ENCODE results near the gene TMEM141. TPM values are rescaled to one million over a fixed set of nuclear protein-coding genes. Genes with fewer than 3 reads are reported as not detected.

TMEM141 gene
- total and polyA plus RNA-seq, 10 of the 15 experiments (the other 5 are each of a cell fraction or from before 2014, with no cell fraction given), result 7.8 to 48.6 (median 34.4) TPM

DNA sequence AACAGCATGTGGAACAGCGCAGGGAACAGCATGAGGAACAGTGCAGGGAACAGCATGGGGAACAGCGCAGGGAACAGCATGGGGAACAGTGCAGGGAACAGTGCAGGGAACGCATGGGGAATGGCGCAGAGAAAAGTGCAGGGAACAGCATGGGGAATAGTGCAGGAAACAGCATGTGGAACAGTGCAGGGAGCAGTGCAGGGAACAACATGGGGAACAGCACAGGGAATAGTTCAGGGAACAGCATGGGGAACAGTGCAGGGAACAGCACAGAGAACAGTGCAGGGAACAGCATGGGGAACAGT, 35.1 kb upstream of the TMEM141 start (continued):
- TF ChIP-seq BHLHE40 (IDR thresholded peaks at IDR 0.05; ENCODE audit: borderline replicate concordance in 1 of 2, low read depth in 2 of 2, low read length in 1 of 2) (no peak), NFYB (IDR thresholded peaks at IDR 0.05; ENCODE audit: insufficient read depth, low read depth, low read length) (no peak), POLR2A (IDR thresholded peaks at IDR 0.05; ENCODE audit: low read depth, low read length) (no peak), CREB1 (IDR thresholded peaks at IDR 0.05; ENCODE audit: low read depth) (no peak), SMAD1 (IDR thresholded peaks at IDR 0.05; ENCODE audit: low read depth, partially characterized antibody) (no peak)
- TF ChIP-seq, protein P1, sequence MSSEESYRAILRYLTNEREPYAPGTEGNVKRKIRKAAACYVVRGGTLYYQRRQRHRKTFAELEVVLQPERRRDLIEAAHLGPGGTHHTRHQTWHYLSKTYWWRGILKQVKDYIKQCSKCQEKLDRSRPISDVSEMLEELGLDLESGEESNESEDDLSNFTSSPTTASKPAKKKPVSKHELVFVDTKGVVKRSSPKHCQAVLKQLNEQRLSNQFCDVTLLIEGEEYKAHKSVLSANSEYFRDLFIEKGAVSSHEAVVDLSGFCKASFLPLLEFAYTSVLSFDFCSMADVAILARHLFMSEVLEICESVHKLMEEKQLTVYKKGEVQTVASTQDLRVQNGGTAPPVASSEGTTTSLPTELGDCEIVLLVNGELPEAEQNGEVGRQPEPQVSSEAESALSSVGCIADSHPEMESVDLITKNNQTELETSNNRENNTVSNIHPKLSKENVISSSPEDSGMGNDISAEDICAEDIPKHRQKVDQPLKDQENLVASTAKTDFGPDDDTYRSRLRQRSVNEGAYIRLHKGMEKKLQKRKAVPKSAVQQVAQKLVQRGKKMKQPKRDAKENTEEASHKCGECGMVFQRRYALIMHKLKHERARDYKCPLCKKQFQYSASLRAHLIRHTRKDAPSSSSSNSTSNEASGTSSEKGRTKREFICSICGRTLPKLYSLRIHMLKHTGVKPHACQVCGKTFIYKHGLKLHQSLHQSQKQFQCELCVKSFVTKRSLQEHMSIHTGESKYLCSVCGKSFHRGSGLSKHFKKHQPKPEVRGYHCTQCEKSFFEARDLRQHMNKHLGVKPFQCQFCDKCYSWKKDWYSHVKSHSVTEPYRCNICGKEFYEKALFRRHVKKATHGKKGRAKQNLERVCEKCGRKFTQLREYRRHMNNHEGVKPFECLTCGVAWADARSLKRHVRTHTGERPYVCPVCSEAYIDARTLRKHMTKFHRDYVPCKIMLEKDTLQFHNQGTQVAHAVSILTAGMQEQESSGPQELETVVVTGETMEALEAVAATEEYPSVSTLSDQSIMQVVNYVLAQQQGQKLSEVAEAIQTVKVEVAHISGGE (CRISPR knock-in tag; IDR thresholded peaks at IDR 0.05), result no peak
- TF ChIP-seq, protein P2, sequence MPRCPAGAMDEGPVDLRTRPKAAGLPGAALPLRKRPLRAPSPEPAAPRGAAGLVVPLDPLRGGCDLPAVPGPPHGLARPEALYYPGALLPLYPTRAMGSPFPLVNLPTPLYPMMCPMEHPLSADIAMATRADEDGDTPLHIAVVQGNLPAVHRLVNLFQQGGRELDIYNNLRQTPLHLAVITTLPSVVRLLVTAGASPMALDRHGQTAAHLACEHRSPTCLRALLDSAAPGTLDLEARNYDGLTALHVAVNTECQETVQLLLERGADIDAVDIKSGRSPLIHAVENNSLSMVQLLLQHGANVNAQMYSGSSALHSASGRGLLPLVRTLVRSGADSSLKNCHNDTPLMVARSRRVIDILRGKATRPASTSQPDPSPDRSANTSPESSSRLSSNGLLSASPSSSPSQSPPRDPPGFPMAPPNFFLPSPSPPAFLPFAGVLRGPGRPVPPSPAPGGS (IDR thresholded peaks at IDR 0.05; ENCODE audit: borderline replicate concordance, insufficient read depth, low read depth, low read length, poor library complexity, severe bottlenecking), result no peak

DNA sequence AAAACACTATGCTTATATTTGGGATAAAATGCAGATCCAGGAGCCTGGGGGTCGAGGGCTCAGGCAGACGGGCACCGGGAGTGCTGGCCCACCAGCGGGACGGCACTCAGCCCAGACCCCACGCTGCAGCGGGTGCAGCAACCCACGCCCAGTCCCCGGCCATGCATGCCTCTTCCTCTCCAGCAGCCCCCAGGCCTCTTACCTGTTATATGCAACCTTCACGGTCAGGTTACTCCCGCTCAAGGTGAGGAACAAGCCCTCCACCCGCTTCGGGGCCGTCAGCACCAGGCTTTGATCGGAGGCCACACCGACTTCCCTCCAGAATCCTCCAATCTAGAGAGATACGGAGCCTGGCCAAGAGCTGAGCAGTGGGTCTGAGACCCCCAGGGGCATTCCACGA, 34.3 kb upstream of the TMEM141 start:
- no TSS peak for BruUV-seq (replicated peaks)
- in situ Hi-C loops (cut with MboI) (no loop called here), intact Hi-C loops (cut with micrococcal nuclease; ENCODE audit: unreplicated experiment) (no loop called here)
- Histone ChIP-seq H4K20me1 (ENCODE audit: control insufficient read depth, insufficient read depth) (no peaks in the 10 kb centered on the region), H3K27ac (ENCODE audit: control insufficient read depth, insufficient read depth) (no peak overlapping the region), H3K4me2 (ENCODE audit: control insufficient read depth, insufficient read depth) (no peak overlapping the region), H3K27me3 (replicated peaks in 1 of 2; ENCODE audit: control insufficient read depth in 2 of 2, insufficient read depth in 2 of 2, low read length in 1 of 2) (0 out of 4 replicates have a peak, but pooled peaks cover 0 to 2% of the 10 kb centered on the region in 2 experiments), H3K36me3 (ENCODE audit: control insufficient read depth in 2 of 2, insufficient read depth in 2 of 2, low read length in 1 of 2) (no peaks in the 10 kb centered on the region), H3K9me3 (replicated peaks; ENCODE audit: control insufficient read depth, insufficient read depth, low read length) (peaks cover 26% of the 10 kb centered on the region), H3K4me3 (no peak overlapping the region), H2AFZ (ENCODE audit: control insufficient read depth, low read depth, low read length) (no peak overlapping the region), H3K79me2 (ENCODE audit: control insufficient read depth, insufficient read depth, low read length) (no peaks in the 10 kb centered on the region), H3K4me1 (ENCODE audit: control insufficient read depth, insufficient read depth, low read length) (no peaks in the 10 kb centered on the region), H3K9ac (ENCODE audit: control insufficient read depth, insufficient read depth, low read length) (no peak overlapping the region)
- ChIA-PET RAD21 (ENCODE audit: unreplicated experiment) (no interaction called here), CTCF (interaction anchor here (1.1 kb wide), 1 partner anchor 85 kb away, joined by 3 read pairs; no protein-coding TSS in a partner anchor), SMC1A (ENCODE audit: uncharacterized antibody, unreplicated experiment) (no interaction called here), POLR2A (no interaction called here)
- FAIRE-seq (no peak), DNase-seq (ENCODE audit: low read depth, low spot score) (no peak), ATAC-seq (no peak)
- TF ChIP-seq NR2C1 (IDR thresholded peaks at IDR 0.05), result no peak
- no peak for TF ChIP-seq BMI1 (IDR thresholded peaks at IDR 0.05; ENCODE audit: borderline replicate concordance)
- TF ChIP-seq EP300 (IDR thresholded peaks at IDR 0.05; ENCODE audit: borderline replicate concordance in 1 of 2, control insufficient read depth in 1 of 2, low read depth in 2 of 2, low read length in 2 of 2), result no peak
- TF ChIP-seq, protein P3, sequence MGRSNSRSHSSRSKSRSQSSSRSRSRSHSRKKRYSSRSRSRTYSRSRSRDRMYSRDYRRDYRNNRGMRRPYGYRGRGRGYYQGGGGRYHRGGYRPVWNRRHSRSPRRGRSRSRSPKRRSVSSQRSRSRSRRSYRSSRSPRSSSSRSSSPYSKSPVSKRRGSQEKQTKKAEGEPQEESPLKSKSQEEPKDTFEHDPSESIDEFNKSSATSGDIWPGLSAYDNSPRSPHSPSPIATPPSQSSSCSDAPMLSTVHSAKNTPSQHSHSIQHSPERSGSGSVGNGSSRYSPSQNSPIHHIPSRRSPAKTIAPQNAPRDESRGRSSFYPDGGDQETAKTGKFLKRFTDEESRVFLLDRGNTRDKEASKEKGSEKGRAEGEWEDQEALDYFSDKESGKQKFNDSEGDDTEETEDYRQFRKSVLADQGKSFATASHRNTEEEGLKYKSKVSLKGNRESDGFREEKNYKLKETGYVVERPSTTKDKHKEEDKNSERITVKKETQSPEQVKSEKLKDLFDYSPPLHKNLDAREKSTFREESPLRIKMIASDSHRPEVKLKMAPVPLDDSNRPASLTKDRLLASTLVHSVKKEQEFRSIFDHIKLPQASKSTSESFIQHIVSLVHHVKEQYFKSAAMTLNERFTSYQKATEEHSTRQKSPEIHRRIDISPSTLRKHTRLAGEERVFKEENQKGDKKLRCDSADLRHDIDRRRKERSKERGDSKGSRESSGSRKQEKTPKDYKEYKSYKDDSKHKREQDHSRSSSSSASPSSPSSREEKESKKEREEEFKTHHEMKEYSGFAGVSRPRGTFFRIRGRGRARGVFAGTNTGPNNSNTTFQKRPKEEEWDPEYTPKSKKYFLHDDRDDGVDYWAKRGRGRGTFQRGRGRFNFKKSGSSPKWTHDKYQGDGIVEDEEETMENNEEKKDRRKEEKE (IDR thresholded peaks at IDR 0.05), result no peak
- 61% methylated on average over 18 of the region's 18 CpGs for WGBS (ENCODE audit: insufficient coverage, insufficient replicate concordance, low lambda C conversion rate, missing lambda C conversion rate)
